Hepatocyte (in vitro differentiated cells): ENCODE results near the gene NUP214.

Experiments used
- EZH2 ChIP-seq: fragments of 200-600 bp; sonication (generic); IDR thresholded peaks from 2 replicates; pipeline ENCODE4 v1.6.1; 2016; ENCODE audit warnings: antibody characterized with exemption, mild to moderate bottlenecking, borderline replicate concordance
- TF ChIP-seq, protein P1 (sequence below): fragments of 200-600 bp; sonication (generic); IDR thresholded peaks from 2 replicates; pipeline ENCODE4 v1.5.1; 2016; ENCODE audit warnings: antibody characterized with exemption, mild to moderate bottlenecking; ENCODE audit not compliant: poor library complexity

DNA sequence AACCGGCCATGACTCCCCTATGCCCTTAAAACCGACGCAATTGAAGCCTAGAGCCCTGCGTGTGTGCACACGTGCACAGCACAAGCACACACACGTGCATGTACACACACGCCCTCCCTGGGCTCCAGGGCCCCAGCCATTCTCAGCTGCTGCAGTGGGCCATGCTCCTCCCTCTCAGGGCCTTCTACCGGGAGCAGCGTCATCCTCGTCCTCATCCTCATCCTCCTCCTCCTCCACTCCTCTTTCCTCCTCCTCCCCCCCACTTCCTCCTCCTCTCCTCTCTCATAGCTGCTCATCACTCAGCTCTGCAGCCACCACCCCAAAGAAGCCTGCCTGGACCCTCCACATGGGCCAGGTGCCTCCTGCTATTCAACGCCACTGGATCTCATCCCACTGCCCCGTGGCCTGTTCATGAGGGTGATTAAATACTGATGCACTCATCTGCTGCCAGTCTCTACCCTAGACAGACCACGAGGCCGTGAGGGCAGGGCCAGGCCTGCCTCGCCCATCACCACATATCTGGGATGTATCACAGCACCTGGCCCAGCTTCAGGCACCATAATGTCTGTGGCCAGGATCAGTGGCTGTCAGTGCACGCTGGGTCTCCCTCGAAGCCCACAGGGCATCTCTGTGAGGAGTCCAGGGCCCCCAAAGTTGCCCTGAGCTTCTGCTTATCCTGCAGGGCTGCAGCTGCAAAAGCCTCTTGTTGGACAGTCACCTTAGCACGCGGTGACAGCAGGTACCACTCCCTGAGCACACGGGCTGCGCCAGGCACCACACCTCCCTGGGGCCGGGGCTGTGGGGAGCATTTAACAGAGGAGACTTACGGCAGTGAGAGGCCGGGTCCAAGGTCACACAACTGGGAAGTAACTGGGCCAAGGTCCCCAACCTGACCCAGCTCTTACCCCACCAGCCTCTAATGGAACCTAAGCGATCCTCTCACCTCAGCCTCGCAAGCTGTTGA is 141.2 kb downstream of the NUP214 start:
- TF ChIP-seq, protein P1, sequence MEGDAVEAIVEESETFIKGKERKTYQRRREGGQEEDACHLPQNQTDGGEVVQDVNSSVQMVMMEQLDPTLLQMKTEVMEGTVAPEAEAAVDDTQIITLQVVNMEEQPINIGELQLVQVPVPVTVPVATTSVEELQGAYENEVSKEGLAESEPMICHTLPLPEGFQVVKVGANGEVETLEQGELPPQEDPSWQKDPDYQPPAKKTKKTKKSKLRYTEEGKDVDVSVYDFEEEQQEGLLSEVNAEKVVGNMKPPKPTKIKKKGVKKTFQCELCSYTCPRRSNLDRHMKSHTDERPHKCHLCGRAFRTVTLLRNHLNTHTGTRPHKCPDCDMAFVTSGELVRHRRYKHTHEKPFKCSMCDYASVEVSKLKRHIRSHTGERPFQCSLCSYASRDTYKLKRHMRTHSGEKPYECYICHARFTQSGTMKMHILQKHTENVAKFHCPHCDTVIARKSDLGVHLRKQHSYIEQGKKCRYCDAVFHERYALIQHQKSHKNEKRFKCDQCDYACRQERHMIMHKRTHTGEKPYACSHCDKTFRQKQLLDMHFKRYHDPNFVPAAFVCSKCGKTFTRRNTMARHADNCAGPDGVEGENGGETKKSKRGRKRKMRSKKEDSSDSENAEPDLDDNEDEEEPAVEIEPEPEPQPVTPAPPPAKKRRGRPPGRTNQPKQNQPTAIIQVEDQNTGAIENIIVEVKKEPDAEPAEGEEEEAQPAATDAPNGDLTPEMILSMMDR, result no peak
- TF ChIP-seq EZH2, result no peak
